K562 (cell line): ENCODE measurements around the gene ACTR1B. TPM values are rescaled to one million over a fixed set of nuclear protein-coding genes. Genes with fewer than 3 reads are reported as not detected.

Experiments
- ATAC-seq: fragments of 200-7000 bp; cut with Tn5 transposase; 3 replicates; pipeline ENCODE4 v1.9.1; 2020; ENCODE audit warnings: moderate library complexity
- BruUV-seq: library from RNA; stranded (reverse); fragments of 400-500 nt; replicated peaks from 2 replicates; lab custom pipeline; 2021; lab: Mats Ljungman, UMichigan
- CTCF ChIA-PET: fragments of 300-600 bp; formaldehyde crosslinking; extraction: SDS; loops from one replicate; lab custom pipeline; 2021; ENCODE audit warnings: low intra/inter-chr PET ratio; lab: Yijun Ruan, JAX
- POLR2A ChIA-PET: fragments of 300-600, 350-650 bp; sonication (Branson Sonifier 250); formaldehyde crosslinking; extraction: SDS; loops from one replicate; lab custom pipeline; 2021; ENCODE audit warnings: antibody characterized with exemption, inconsistent platforms; lab: Yijun Ruan, JAX
- DNase-seq, 4 experiments: peaks; one replicate each; pipeline versions ENCODE4 v3.0.0 to v3.0.0-alpha.2; 2011 to 2018; ENCODE audit warnings: low spot score in 3 of 4, mixed read lengths in 3 of 4; ENCODE audit errors: extremely low read depth in 1 of 4
- FAIRE-seq: peaks from 2 replicates; lab custom pipeline; 2011; peaks lifted over from hg19 to GRCh38; lab: Jason Lieb, UNC
- H2AFZ ChIP-seq: 2 replicates; pipeline ENCODE4 v1.6.0; 2011; ENCODE audit warnings: low read depth, low read length, control low read depth, inconsistent platforms
- H3K27ac ChIP-seq: fragments of 200-600 bp; 3 replicates; pipeline ENCODE4 v1.8.0; 2011; ENCODE audit warnings: low read depth, mild to moderate bottlenecking, control low read depth, inconsistent platforms, low read length, moderate library complexity, mixed read lengths; ENCODE audit errors: extremely low read depth
- H3K27me3 ChIP-seq, 2 experiments: fragments of 300-600 bp in 1 of 2; 2 replicates in 1 of 2; 3 replicates in 1 of 2; pipeline versions ENCODE4 v1.6.0 to v1.8.0; 2011; ENCODE audit warnings: inconsistent platforms in 2 of 2, low read length in 2 of 2, mild to moderate bottlenecking in 1 of 2, mixed read lengths in 1 of 2, moderate library complexity in 1 of 2; ENCODE audit not compliant: control insufficient read depth in 2 of 2, insufficient read depth in 2 of 2
- H3K36me3 ChIP-seq: fragments of 300-600 bp; 3 replicates; pipeline ENCODE4 v1.8.0; 2011; ENCODE audit warnings: mild to moderate bottlenecking, low read length, inconsistent platforms; ENCODE audit not compliant: control insufficient read depth, insufficient read depth
- H3K4me1 ChIP-seq, 2 experiments: fragments of 200-600 bp in 1 of 2; replicated peaks in 1 of 2; 2 replicates in 1 of 2; 3 replicates in 1 of 2; pipeline versions ENCODE4 v1.5.1 to v1.8.0; 2011; ENCODE audit warnings: inconsistent platforms in 2 of 2, low read length in 2 of 2, mild to moderate bottlenecking in 1 of 2, mixed read lengths in 1 of 2, moderate library complexity in 1 of 2; ENCODE audit not compliant: control insufficient read depth in 2 of 2, insufficient read depth in 2 of 2
- H3K4me2 ChIP-seq: 2 replicates; pipeline ENCODE4 v1.6.1; 2011; ENCODE audit warnings: low read length, control low read depth, inconsistent platforms, mixed read lengths; ENCODE audit not compliant: insufficient read depth
- H3K4me3 ChIP-seq: fragments of 200-600 bp; sonication (generic), shearing (Covaris generic); 2 replicates; pipeline ENCODE4 v1.5.1; 2016; ENCODE audit warnings: control low read depth, inconsistent platforms
- H3K79me2 ChIP-seq: fragments of 200-600 bp; 3 replicates; pipeline ENCODE4 v1.8.0; 2011; ENCODE audit warnings: low read length, inconsistent platforms; ENCODE audit not compliant: control insufficient read depth, insufficient read depth
- H3K9ac ChIP-seq, 2 experiments: 2 replicates each; pipeline versions ENCODE4 v1.6.0 to v1.6.1; 2011; ENCODE audit warnings: low read depth in 2 of 2, low read length in 2 of 2, control low read depth in 1 of 2, inconsistent platforms in 1 of 2, mild to moderate bottlenecking in 1 of 2, mixed read lengths in 1 of 2; ENCODE audit not compliant: insufficient read depth in 1 of 2
- H3K9me1 ChIP-seq: one replicate; pipeline ENCODE4 v1.6.0; 2011; ENCODE audit warnings: inconsistent platforms, mild to moderate bottlenecking, low read length, moderate library complexity; ENCODE audit not compliant: control insufficient read depth, insufficient read depth
- H3K9me3 ChIP-seq: replicated peaks from 2 replicates; pipeline ENCODE4 v1.5.1; 2011; ENCODE audit warnings: low read depth, low read length, inconsistent platforms; ENCODE audit not compliant: control insufficient read depth, insufficient read depth
- H4K20me1 ChIP-seq: replicated peaks from 2 replicates; pipeline ENCODE4 v1.6.1; 2011; ENCODE audit warnings: low read length, inconsistent platforms, mixed read lengths; ENCODE audit not compliant: control insufficient read depth, insufficient read depth
- ILF3 ChIP-seq: fragments of 450-650 bp; IDR thresholded peaks from 2 replicates; pipeline ENCODE4 v1.6.1; 2018; ENCODE audit warnings: antibody characterized with exemption, mild to moderate bottlenecking, moderate library complexity, borderline replicate concordance
- L3MBTL2 ChIP-seq: fragments of 450-650 bp; IDR thresholded peaks from 2 replicates; pipeline ENCODE4 v1.6.1; 2016; ENCODE audit warnings: mild to moderate bottlenecking, moderate library complexity
- MGA ChIP-seq: fragments of 450-650 bp; IDR thresholded peaks from 2 replicates; pipeline ENCODE4 v1.6.1; 2016; ENCODE audit warnings: mild to moderate bottlenecking, moderate library complexity
- NCOA6 ChIP-seq: fragments of 450-650 bp; IDR thresholded peaks from 2 replicates; pipeline ENCODE4 v1.6.1; 2017; ENCODE audit warnings: mild to moderate bottlenecking
- THRAP3 ChIP-seq: fragments of 450-650 bp; IDR thresholded peaks from 2 replicates; pipeline ENCODE4 v1.6.1; 2016; ENCODE audit warnings: mild to moderate bottlenecking, inconsistent platforms, borderline replicate concordance
- UBTF ChIP-seq, 2 experiments: IDR thresholded peaks; 2 replicates each; pipeline ENCODE4 v1.6.1; 2012; ENCODE audit warnings: improper control_type of control experiment in 2 of 2, low read depth in 2 of 2, low read length in 2 of 2, borderline replicate concordance in 1 of 2
- ZNF668 ChIP-seq: fragments of 250-450 bp; sonication (Bioruptor Pico); IDR thresholded peaks from 2 replicates; pipeline ENCODE4 v1.8.0; 2022; ENCODE audit warnings: mild to moderate bottlenecking, inconsistent platforms
- WGBS: fragments of 100-300 bp; shearing (Covaris generic); methylation state at CpG from one replicate; pipeline ENCODE4 v1.1.6; 2016; ENCODE audit warnings: low coverage, mixed read lengths; ENCODE audit not compliant: insufficient coverage; ENCODE audit errors: missing lambda C conversion rate; 5-methylcytosine and 5-hydroxymethylcytosine counted together
- in situ Hi-C: fragments of 300-500 bp; cut with MboI; formaldehyde crosslinking; loops from 4 replicates; pipeline ENCODE4 v1.15.0; 2018; ENCODE audit warnings: inconsistent platforms, mixed read lengths
- intact Hi-C: fragments of 100-400 bp; cut with micrococcal nuclease; formaldehyde crosslinking; loops from 2 replicates; pipeline ENCODE4 v1.14.2; 2022
- polyA plus RNA-seq, 8 experiments: library from polyadenylated mRNA; depleted of rRNA in 4 of 8; stranded (reverse) in 5 of 8; unstranded in 3 of 8; fragments of >200 nt; fragmentation: Nextera tagmentation in 2 of 8; fragmentation: Illumina TruSeq in 1 of 8; extraction: Ambion mirVana in 2 of 8; extraction: Trizol in 1 of 8; gene quantifications; 2 replicates each; pipeline versions ENCODE4 v1.2.1 to v1.2.3, GENCODE V29; 2011 to 2014; ENCODE audit warnings: inconsistent platforms in 1 of 8, missing spikeins in 1 of 8
- total RNA-seq, 7 experiments: library from RNA; depleted of rRNA in 6 of 7; stranded (reverse); fragments of >200 nt in 6 of 7; fragmentation: Illumina TruSeq in 2 of 7; extraction: Trizol in 2 of 7; gene quantifications; 2 replicates each; pipeline versions ENCODE4 v1.2.1 to v1.2.3, GENCODE V29; 2011 to 2021; ENCODE audit warnings: low replicate concordance in 1 of 7

Gene ACTR1B
- total and polyA plus RNA-seq, 9 of the 15 experiments (the other 6 are each of a cell fraction or from before 2014, with no cell fraction given) = 0.49 to 42.3 (median 22.5) TPM

GRCh38 chr2:97645112-97645694 lies 18.6 kb downstream of the ACTR1B start:
- peak overlapping the region; percentile 88 for H2AFZ ChIP-seq
- TSS peak; percentile 96 for BruUV-seq
- intact Hi-C loops (loop anchor here (1.0 to 10.0 kb wide), 2 partner anchors 19 to 50 kb away; partner anchors contain the start of gene ACTR1B), in situ Hi-C loops (no loop called here)
- CTCF ChIA-PET = interaction anchor here (1.8 kb wide), 1 partner anchor 54 kb away, joined by 8 read pairs; no protein-coding TSS in a partner anchor
- 0 out of 2 replicates have a peak, but pooled peaks cover 4% of the 10 kb centered on the region for H4K20me1 ChIP-seq
- H3K79me2 ChIP-seq = peaks cover 32% of the 10 kb centered on the region
- WGBS = 3% methylated on average over 19 of the region's 19 CpGs
- H3K4me3 ChIP-seq = peak overlapping the region; percentile 81
- H3K9ac ChIP-seq = peak overlapping the region; percentile 92
- peak overlapping the region; percentile 86 for H3K4me2 ChIP-seq
- H3K36me3 ChIP-seq = peaks cover 32% of the 10 kb centered on the region
- peak; percentile 63 for ATAC-seq
- H3K9me1 ChIP-seq = no peaks in the 10 kb centered on the region
- H3K9me3 ChIP-seq = no peaks in the 10 kb centered on the region
- POLR2A ChIA-PET = interaction anchor here (0.7 to 11.8 kb wide), 10 partner anchors 10 to 73 kb away, joined by 3 to 135 read pairs (median 4); partner anchors contain the start of gene ACTR1B
- peak; percentile 40 to 60 (median 57) for DNase-seq
- H3K27me3 ChIP-seq = no peaks in the 10 kb centered on the region
- no peak for FAIRE-seq
- H3K4me1 ChIP-seq = peaks cover 13 to 19% of the 10 kb centered on the region in 2 experiments
- H3K27ac ChIP-seq = peak overlapping the region; percentile 92
- TF ChIP-seq ZNF668 (CRISPR knock-in tag) = no peak
- TF ChIP-seq NCOA6 = peak; percentile 39; the same call in 1 of the 2 replicates
- TF ChIP-seq ILF3 = no peak
- TF ChIP-seq L3MBTL2 = 0 out of 2 replicates have a peak, but pooled peaks have one; percentile 38
- TF ChIP-seq THRAP3 = 0 out of 2 replicates have a peak, but pooled peaks have one; percentile 66
- 0 out of 4 replicates have a peak, but pooled peaks of 1 of the 2 experiments have one; percentile 18 for TF ChIP-seq UBTF (IDR thresholded peaks at IDR 0.05; ENCODE audit: borderline replicate concordance in 1 of 2, low read depth in 2 of 2, low read length in 2 of 2)
- peak; percentile 80 for TF ChIP-seq MGA
